HEK293 (cell line): ENCODE results near the gene BLVRA.

Experiments
- CTCF ChIA-PET: fragments of 350-600 bp; formaldehyde crosslinking; extraction: SDS; loops from one replicate; lab custom pipeline; 2021; ENCODE audit warnings: antibody characterized with exemption; lab: Yijun Ruan, JAX
- POLR2A ChIA-PET: fragments of 300-600 bp; formaldehyde crosslinking; extraction: SDS; loops from one replicate; lab custom pipeline; 2020; ENCODE audit warnings: antibody characterized with exemption, inconsistent platforms; lab: Yijun Ruan, JAX
- H3K27ac ChIP-seq: fragments of 200-500 bp; sonication (Bioruptor generic); 2 replicates; pipeline ENCODE4 v1.5.1; 2014; ENCODE audit warnings: low read depth, low read length, control low read depth, inconsistent platforms; ENCODE audit errors: extremely low read depth
- H3K36me3 ChIP-seq, 2 experiments: fragments of 200-500 bp in 1 of 2; sonication (Bioruptor generic) in 1 of 2; 1 replicate in 1 of 2; 2 replicates in 1 of 2; pipeline ENCODE4 v1.5.1; 2014 to 2017; ENCODE audit warnings: inconsistent platforms in 2 of 2, low read length in 2 of 2; ENCODE audit not compliant: control insufficient read depth in 2 of 2, insufficient read depth in 1 of 2
- H3K4me1 ChIP-seq: fragments of 200-500 bp; sonication (Bioruptor generic); 2 replicates; pipeline ENCODE4 v1.5.1; 2014; ENCODE audit warnings: mild to moderate bottlenecking, low read length, inconsistent platforms; ENCODE audit not compliant: control insufficient read depth, insufficient read depth
- H3K4me3 ChIP-seq: 2 replicates; pipeline ENCODE4 v1.5.1; 2011; ENCODE audit warnings: low read depth, mild to moderate bottlenecking, control low read depth, low read length, moderate library complexity
- H3K9me3 ChIP-seq: fragments of 200-500 bp; sonication (Bioruptor generic); 2 replicates; pipeline ENCODE4 v1.5.1; 2014; ENCODE audit warnings: low read depth, low read length, inconsistent platforms; ENCODE audit not compliant: control insufficient read depth, insufficient read depth
- KLF8 ChIP-seq: fragments of 450-650 bp; formaldehyde crosslinking; IDR thresholded peaks from 2 replicates; pipeline ENCODE4 v1.5.1; 2016; ENCODE audit warnings: missing biosample characterization, missing genetic modification characterization
- MZF1 ChIP-seq: fragments of 450-650 bp; formaldehyde crosslinking; IDR thresholded peaks from 2 replicates; pipeline ENCODE4 v1.5.1; 2017; ENCODE audit warnings: missing biosample characterization, missing genetic modification characterization, borderline replicate concordance
- SCRT1 ChIP-seq: fragments of 450-650 bp; formaldehyde crosslinking; IDR thresholded peaks from 2 replicates; pipeline ENCODE4 v1.5.1; 2016; ENCODE audit warnings: missing biosample characterization, missing genetic modification characterization, borderline replicate concordance
- SETDB1 ChIP-seq: IDR thresholded peaks from one replicate; pipeline ENCODE4 v1.6.1; 2017; ENCODE audit warnings: mild to moderate bottlenecking, low read length, moderate library complexity, mixed read lengths; ENCODE audit not compliant: insufficient read length
- SP3 ChIP-seq: fragments of 450-650 bp; formaldehyde crosslinking; IDR thresholded peaks from 2 replicates; pipeline ENCODE4 v1.5.1; 2016; ENCODE audit warnings: missing biosample characterization, missing genetic modification characterization
- TRIM28 ChIP-seq: IDR thresholded peaks from 2 replicates; pipeline ENCODE4 v1.6.1; 2011; ENCODE audit warnings: low read length, control low read depth, borderline replicate concordance
- ZBTB7A ChIP-seq: fragments of 450-650 bp; formaldehyde crosslinking; IDR thresholded peaks from 2 replicates; pipeline ENCODE4 v1.5.1; 2016; ENCODE audit warnings: low read depth, missing biosample characterization, missing genetic modification characterization
- ZNF112 ChIP-seq: fragments of 450-650 bp; formaldehyde crosslinking; IDR thresholded peaks from 2 replicates; pipeline ENCODE4 v1.5.0; 2017; ENCODE audit warnings: missing biosample characterization, missing genetic modification characterization
- ZNF16 ChIP-seq: fragments of 450-650 bp; formaldehyde crosslinking; IDR thresholded peaks from 2 replicates; pipeline ENCODE4 v1.5.1; 2016; ENCODE audit warnings: low read depth, missing biosample characterization, missing genetic modification characterization
- ZNF23 ChIP-seq: fragments of 450-650 bp; formaldehyde crosslinking; IDR thresholded peaks from 2 replicates; pipeline ENCODE4 v1.5.1; 2016; ENCODE audit warnings: missing biosample characterization, missing genetic modification characterization, borderline replicate concordance
- ZNF266 ChIP-seq: fragments of 450-650 bp; formaldehyde crosslinking; IDR thresholded peaks from 2 replicates; pipeline ENCODE4 v1.5.1; 2016; ENCODE audit warnings: missing biosample characterization, missing genetic modification characterization, low read depth
- ZNF341 ChIP-seq: fragments of 450-650 bp; formaldehyde crosslinking; IDR thresholded peaks from 2 replicates; pipeline ENCODE4; 2016; ENCODE audit warnings: low read depth, missing biosample characterization, missing genetic modification characterization
- ZNF48 ChIP-seq: fragments of 450-650 bp; formaldehyde crosslinking; IDR thresholded peaks from 2 replicates; pipeline ENCODE4 v1.5.1; 2016; ENCODE audit warnings: missing biosample characterization, missing genetic modification characterization
- ZNF548 ChIP-seq: fragments of 450-650 bp; formaldehyde crosslinking; IDR thresholded peaks from 2 replicates; pipeline ENCODE4 v1.5.1; 2016; ENCODE audit warnings: missing biosample characterization, missing genetic modification characterization
- ZNF629 ChIP-seq: fragments of 450-650 bp; formaldehyde crosslinking; IDR thresholded peaks from 2 replicates; pipeline ENCODE4 v1.5.1; 2017; ENCODE audit warnings: missing biosample characterization, missing genetic modification characterization
- ZSCAN23 ChIP-seq: fragments of 450-650 bp; formaldehyde crosslinking; IDR thresholded peaks from 2 replicates; pipeline ENCODE4 v1.5.1; 2016; ENCODE audit warnings: missing biosample characterization, missing genetic modification characterization
- TF ChIP-seq, protein P1 (sequence below): fragments of 450-650 bp; formaldehyde crosslinking; IDR thresholded peaks from 2 replicates; pipeline ENCODE4 v1.5.1; 2017; ENCODE audit warnings: missing biosample characterization, missing genetic modification characterization
- TF ChIP-seq, protein P2 (sequence below): fragments of 450-650 bp; formaldehyde crosslinking; IDR thresholded peaks from 2 replicates; pipeline ENCODE4 v1.5.0; 2017; ENCODE audit warnings: missing biosample characterization, missing genetic modification characterization, borderline replicate concordance
- TF ChIP-seq, protein P3 (sequence below): fragments of 450-650 bp; formaldehyde crosslinking; IDR thresholded peaks from 2 replicates; pipeline ENCODE4 v1.5.1; 2016; ENCODE audit warnings: missing biosample characterization, missing genetic modification characterization
- TF ChIP-seq, protein P4 (sequence below): fragments of 450-650 bp; formaldehyde crosslinking; IDR thresholded peaks from 2 replicates; pipeline ENCODE4; 2016; ENCODE audit warnings: missing biosample characterization, missing genetic modification characterization
- TF ChIP-seq, protein P5 (sequence below): fragments of 450-650 bp; formaldehyde crosslinking; IDR thresholded peaks from 2 replicates; pipeline ENCODE4 v1.5.1; 2016; ENCODE audit warnings: missing biosample characterization, missing genetic modification characterization
- TF ChIP-seq, protein P6 (sequence below): fragments of 450-650 bp; formaldehyde crosslinking; IDR thresholded peaks from 2 replicates; pipeline ENCODE4 v1.5.1; 2017; ENCODE audit warnings: missing biosample characterization, missing genetic modification characterization

BLVRA gene

DNA sequence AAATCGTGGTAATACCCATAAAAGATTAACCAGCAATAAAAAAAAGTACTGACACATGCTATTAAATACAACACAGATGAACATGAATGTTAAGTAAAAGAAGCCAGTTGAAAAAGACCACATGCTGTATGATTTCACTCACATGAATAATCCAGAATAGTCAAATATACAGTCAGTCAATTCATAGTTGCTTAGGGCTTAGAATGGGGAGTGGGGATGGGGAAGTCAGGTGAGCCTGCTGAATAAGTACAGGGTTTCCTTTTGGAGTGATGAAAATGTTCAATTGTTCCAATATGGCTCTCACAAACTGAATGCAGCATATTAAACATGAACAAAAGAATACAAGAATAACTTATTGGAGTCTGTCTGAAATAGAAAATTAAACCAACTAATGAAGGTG is 31.0 kb upstream of the BLVRA start:
- ChIA-PET POLR2A (interaction anchor here (0.6 kb wide), 1 partner anchor 89 kb away, joined by 3 read pairs; no protein-coding TSS in a partner anchor), CTCF (no interaction called here)
- Histone ChIP-seq H3K9me3 (no peaks in the 10 kb centered on the region), H3K27ac (no peak overlapping the region), H3K4me1 (no peaks in the 10 kb centered on the region; the same call in 1 of the 2 replicates), H3K36me3 (no peaks in the 10 kb centered on the region), H3K4me3 (no peak overlapping the region)
- no peak for TF ChIP-seq SP3 (tag by site-specific recombination)
- no peak for TF ChIP-seq TRIM28
- TF ChIP-seq, protein P1, sequence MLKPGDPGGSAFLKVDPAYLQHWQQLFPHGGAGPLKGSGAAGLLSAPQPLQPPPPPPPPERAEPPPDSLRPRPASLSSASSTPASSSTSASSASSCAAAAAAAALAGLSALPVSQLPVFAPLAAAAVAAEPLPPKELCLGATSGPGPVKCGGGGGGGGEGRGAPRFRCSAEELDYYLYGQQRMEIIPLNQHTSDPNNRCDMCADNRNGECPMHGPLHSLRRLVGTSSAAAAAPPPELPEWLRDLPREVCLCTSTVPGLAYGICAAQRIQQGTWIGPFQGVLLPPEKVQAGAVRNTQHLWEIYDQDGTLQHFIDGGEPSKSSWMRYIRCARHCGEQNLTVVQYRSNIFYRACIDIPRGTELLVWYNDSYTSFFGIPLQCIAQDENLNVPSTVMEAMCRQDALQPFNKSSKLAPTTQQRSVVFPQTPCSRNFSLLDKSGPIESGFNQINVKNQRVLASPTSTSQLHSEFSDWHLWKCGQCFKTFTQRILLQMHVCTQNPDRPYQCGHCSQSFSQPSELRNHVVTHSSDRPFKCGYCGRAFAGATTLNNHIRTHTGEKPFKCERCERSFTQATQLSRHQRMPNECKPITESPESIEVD (tag by site-specific recombination), result 0 out of 2 replicates have a peak, but pooled peaks have one; percentile 13
- TF ChIP-seq ZNF548 (tag by site-specific recombination), result no peak
- TF ChIP-seq, protein P2, sequence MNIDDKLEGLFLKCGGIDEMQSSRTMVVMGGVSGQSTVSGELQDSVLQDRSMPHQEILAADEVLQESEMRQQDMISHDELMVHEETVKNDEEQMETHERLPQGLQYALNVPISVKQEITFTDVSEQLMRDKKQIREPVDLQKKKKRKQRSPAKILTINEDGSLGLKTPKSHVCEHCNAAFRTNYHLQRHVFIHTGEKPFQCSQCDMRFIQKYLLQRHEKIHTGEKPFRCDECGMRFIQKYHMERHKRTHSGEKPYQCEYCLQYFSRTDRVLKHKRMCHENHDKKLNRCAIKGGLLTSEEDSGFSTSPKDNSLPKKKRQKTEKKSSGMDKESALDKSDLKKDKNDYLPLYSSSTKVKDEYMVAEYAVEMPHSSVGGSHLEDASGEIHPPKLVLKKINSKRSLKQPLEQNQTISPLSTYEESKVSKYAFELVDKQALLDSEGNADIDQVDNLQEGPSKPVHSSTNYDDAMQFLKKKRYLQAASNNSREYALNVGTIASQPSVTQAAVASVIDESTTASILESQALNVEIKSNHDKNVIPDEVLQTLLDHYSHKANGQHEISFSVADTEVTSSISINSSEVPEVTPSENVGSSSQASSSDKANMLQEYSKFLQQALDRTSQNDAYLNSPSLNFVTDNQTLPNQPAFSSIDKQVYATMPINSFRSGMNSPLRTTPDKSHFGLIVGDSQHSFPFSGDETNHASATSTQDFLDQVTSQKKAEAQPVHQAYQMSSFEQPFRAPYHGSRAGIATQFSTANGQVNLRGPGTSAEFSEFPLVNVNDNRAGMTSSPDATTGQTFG, result no peak
- TF ChIP-seq SETDB1, result no peak
- TF ChIP-seq MZF1 (tag by site-specific recombination), result peak; percentile 96; the same call in 1 of the 2 replicates
- TF ChIP-seq, protein P3, sequence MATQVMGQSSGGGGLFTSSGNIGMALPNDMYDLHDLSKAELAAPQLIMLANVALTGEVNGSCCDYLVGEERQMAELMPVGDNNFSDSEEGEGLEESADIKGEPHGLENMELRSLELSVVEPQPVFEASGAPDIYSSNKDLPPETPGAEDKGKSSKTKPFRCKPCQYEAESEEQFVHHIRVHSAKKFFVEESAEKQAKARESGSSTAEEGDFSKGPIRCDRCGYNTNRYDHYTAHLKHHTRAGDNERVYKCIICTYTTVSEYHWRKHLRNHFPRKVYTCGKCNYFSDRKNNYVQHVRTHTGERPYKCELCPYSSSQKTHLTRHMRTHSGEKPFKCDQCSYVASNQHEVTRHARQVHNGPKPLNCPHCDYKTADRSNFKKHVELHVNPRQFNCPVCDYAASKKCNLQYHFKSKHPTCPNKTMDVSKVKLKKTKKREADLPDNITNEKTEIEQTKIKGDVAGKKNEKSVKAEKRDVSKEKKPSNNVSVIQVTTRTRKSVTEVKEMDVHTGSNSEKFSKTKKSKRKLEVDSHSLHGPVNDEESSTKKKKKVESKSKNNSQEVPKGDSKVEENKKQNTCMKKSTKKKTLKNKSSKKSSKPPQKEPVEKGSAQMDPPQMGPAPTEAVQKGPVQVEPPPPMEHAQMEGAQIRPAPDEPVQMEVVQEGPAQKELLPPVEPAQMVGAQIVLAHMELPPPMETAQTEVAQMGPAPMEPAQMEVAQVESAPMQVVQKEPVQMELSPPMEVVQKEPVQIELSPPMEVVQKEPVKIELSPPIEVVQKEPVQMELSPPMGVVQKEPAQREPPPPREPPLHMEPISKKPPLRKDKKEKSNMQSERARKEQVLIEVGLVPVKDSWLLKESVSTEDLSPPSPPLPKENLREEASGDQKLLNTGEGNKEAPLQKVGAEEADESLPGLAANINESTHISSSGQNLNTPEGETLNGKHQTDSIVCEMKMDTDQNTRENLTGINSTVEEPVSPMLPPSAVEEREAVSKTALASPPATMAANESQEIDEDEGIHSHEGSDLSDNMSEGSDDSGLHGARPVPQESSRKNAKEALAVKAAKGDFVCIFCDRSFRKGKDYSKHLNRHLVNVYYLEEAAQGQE (tag by site-specific recombination), result no peak

DNA sequence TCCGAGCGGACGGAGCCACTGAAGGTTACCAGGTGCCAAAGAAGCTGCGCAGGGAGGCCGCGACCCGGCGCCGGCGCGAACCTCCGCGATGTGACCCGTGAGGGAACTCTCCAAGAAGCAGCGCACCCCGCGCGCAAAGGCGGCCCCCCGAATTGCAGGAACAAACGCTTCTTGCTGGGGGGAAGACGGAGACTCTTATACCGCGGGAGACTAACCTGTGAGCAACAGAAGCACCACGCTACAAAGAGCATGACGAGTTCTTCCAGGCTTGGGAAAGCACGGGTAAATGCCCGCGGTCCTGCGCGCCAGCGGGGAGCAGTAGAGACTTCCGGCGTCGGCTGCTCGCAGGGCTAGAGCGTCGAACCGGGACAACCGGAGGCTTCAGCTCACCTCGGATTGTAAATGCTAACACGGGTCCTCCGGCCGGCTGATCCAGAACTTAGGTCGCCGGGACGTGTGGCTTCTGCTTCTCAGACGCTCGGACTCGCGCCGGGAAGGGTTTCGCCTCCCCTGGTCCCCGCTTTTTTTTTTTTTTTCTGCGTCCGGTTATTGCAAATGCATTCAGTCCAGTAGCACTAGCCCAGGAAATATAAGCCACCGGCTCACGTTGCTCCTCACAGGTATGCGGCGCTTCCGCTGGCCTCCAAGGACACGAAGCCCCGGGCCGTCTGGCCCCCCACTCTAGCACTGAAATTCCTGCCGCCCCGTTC is 29.1 kb upstream of the BLVRA start, which contains the start of gene COA1:
COA1 (minus strand) TSS at position 310 of the 710 bp plus-strand sequence. CDS start 80,909 bp downstream, outside the sequence.
- CTCF ChIA-PET, result interaction anchor here (0.6 to 3.4 kb wide), 10 partner anchors 27 to 156 kb away, joined by 3 to 15 read pairs (median 4); partner anchors contain the start of gene STK17A
- H3K36me3 ChIP-seq, result no peaks in the 10 kb centered on the region
- no peaks in the 10 kb centered on the region for H3K9me3 ChIP-seq
- peak within 1 kb of the TSS; percentile 82 for H3K4me3 ChIP-seq
- H3K27ac ChIP-seq, result peak within 1 kb of the TSS; percentile 83
- no peaks in the 10 kb centered on the region; the same call in 1 of the 2 replicates for H3K4me1 ChIP-seq
- POLR2A ChIA-PET, result interaction anchor here (0.7 to 2.6 kb wide), 18 partner anchors 15 to 836 kb away, joined by 3 to 21 read pairs (median 4); partner anchors contain the start of genes BLVRA, MRPL32, PSMA2 and STK17A
- no peak for TF ChIP-seq ZNF23 (tag by site-specific recombination)
- no peak for TF ChIP-seq ZNF112 (tag by site-specific recombination)
- TF ChIP-seq ZBTB7A, result no peak
- TF ChIP-seq KLF8 (tag by site-specific recombination), result peak; percentile 77
- TF ChIP-seq ZNF629 (tag by site-specific recombination), result peak; percentile 82
- TF ChIP-seq ZSCAN23 (tag by site-specific recombination), result 0 out of 2 replicates have a peak, but pooled peaks have one; percentile 26
- TF ChIP-seq ZNF341 (tag by site-specific recombination), result peak; percentile 41
- TF ChIP-seq, protein P4, sequence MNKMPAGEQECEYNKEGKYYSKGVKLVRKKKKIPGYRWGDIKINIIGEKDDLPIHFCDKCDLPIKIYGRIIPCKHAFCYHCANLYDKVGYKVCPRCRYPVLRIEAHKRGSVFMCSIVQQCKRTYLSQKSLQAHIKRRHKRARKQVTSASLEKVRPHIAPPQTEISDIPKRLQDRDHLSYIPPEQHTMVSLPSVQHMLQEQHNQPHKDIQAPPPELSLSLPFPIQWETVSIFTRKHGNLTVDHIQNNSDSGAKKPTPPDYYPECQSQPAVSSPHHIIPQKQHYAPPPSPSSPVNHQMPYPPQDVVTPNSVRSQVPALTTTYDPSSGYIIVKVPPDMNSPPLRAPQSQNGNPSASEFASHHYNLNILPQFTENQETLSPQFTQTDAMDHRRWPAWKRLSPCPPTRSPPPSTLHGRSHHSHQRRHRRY (tag by site-specific recombination), result no peak
- TF ChIP-seq, protein P5, sequence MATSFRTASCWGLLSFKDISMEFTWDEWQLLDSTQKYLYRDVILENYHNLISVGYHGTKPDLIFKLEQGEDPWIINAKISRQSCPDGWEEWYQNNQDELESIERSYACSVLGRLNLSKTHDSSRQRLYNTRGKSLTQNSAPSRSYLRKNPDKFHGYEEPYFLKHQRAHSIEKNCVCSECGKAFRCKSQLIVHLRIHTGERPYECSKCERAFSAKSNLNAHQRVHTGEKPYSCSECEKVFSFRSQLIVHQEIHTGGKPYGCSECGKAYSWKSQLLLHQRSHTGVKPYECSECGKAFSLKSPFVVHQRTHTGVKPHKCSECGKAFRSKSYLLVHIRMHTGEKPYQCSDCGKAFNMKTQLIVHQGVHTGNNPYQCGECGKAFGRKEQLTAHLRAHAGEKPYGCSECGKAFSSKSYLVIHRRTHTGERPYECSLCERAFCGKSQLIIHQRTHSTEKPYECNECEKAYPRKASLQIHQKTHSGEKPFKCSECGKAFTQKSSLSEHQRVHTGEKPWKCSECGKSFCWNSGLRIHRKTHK (tag by site-specific recombination), result no peak
- TF ChIP-seq, protein P6, sequence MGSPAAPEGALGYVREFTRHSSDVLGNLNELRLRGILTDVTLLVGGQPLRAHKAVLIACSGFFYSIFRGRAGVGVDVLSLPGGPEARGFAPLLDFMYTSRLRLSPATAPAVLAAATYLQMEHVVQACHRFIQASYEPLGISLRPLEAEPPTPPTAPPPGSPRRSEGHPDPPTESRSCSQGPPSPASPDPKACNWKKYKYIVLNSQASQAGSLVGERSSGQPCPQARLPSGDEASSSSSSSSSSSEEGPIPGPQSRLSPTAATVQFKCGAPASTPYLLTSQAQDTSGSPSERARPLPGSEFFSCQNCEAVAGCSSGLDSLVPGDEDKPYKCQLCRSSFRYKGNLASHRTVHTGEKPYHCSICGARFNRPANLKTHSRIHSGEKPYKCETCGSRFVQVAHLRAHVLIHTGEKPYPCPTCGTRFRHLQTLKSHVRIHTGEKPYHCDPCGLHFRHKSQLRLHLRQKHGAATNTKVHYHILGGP, result no peak
- TF ChIP-seq ZNF48 (tag by site-specific recombination), result no peak
- no peak for TF ChIP-seq SCRT1 (tag by site-specific recombination)
- TF ChIP-seq ZNF266, result no peak
- no peak for TF ChIP-seq ZNF16 (tag by site-specific recombination)
